ENCODE results near the gene CALML4.
"Not testable (repeated sequence)": the region's sequence is repeated elsewhere in the genome, so short reads cannot be mapped to it uniquely, and the experiment has no call there.

Gene CALML4

DNA sequence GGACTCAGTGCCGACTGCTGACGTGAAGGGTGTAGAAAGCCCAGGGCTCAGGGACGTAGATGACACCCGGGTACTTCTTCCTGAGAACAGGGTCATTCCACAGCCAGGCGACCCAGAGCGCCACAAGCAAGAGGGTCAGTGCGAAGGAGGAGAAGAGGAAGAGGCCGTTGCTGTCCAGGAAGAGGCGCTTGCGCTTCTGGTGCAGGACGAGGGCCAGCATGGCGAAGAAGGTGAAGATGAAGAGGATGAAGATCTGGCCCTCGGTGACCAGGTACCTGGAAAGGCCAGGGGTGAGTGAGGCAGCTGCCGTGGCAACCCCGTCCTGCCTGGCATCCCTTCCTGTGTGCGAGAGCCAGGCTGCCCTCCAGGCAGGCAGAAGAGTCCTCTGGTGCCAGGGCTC, 3.0 kb upstream of the CALML4 start:
- DNase-seq (ENCODE audit: low spot score) = no peak

DNA sequence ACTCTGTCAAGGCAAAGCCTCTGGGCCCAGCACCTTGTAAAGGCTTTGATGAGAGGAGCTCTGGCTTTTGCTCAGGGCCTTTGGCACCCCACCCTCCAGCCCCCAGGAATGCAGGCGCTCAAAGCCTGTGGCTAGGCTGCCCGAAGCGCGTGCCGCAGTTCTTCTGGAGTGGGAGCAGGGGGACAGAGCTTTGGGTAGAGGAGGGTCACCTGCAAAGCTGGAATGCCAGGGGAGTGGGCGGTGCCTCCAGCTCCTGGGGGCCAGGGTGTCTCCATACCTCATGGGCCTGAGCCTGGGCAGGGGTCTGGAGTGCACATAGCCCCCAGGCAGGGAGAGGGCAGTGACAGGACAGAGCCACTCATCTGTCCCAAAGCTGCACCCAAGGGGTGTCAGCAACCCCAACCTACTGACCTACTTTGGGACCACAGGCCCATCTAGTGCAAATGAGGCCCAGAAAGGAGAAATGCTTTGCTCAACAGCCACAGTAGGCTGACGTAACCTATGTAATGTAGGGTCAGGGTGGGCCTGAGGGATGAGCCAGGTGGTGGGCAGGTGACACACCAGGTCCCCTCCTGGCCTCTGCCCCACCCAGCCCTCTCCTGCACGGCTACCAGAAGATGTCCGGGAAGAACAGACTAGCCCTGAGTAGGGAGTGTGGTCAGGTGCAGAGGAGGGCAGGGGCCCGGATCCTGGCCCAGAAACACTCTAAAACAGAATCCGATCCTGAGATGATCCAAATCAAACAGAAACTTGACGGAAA, 2.2 kb upstream of the CALML4 start:
- no peak for DNase-seq (ENCODE audit: low spot score)

DNA sequence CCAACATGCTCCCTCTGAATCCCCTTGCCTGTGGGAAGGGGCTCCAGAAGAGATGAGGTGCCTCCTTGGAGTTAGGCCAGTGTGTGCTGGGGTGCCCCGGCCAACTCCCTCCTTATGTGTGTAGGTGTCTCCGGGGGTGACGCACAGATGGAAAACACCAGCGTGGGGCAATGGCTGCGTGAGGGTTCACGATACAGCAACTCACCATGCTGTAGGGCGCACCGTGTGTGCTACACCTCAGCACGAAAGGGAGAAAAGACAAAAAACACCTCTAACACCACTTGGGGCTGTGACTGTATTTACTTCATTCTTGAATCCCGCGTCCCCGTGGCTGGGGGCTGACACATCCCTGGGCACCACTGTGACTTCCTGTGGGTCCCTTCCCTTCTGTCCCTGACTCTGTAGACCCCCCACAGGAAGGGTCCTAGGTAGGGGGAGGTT, 1.6 kb upstream of the CALML4 start:
- no peak for DNase-seq (ENCODE audit: low spot score)

DNA sequence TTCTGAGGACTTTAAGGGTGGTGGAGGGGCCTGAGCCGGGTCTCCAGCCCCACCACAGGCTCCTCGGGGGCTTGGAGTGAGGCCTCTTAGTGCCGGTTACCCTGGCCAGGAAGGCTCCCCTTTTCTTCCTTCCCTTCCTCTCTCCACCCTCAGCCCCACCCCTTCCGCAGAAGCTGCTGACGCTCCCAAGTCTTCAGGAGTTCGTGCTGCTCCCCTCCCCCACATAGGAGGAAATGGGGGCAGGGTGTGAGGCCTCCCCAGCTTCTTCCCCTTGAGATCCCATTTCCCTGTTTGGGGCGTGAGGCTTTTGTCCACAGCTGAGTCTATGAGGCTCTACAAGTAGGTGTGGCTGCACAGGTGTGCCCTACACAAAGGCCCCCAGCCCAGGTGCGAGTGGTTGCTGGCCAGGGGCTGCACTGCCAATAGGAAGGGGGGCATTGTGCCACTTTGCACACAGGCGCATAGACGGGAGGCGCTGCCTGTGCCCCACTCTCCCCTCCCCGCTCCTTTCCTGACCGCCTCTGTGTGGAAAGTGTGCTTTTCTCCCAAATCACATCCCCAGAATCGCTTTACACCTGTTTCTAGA, 915 bp upstream of the CALML4 start:
- no peak for DNase-seq (ENCODE audit: low spot score)

DNA sequence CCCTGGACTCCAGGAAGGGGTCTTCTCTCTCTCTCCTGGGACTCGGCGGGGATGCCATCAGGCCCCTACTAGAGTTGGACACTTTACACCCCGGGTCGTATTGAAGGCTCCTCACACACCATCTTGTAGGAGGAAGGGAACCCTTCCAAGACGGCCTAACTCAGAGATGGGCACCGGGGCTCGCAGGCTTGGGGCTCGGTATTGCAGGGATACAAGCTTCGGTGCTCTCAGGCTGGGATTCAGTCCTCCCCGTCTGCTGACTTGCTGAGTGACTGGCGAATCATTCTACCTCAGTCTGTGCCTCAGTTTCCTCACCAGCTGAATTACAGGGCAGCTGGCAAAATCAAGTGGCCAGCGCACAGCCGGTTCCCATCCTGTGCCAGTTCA, 419 bp upstream of the CALML4 start:
- DNase-seq (ENCODE audit: low spot score) = no peak

DNA sequence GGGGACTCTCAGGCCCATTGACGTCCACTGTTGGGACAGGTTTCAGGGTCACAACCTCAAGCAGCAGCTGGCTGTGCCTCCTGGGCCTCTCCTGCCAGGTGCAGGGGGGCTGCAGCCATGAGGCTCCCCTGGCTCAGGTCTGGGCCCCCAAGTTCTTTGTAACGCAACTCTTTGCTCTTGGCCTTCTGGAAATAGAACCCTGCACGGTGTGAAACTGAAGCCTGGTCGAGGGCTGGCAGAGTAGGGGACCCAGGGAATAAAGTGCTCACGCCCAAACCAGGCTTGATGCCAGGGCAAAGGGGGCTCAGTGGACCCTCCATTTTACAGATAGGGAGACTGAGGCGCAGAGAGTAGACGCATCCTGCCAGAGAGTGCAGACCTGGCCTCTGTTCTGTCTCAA, 771 bp downstream of the CALML4 start:
- DNase-seq (ENCODE audit: low spot score) = no peak

DNA sequence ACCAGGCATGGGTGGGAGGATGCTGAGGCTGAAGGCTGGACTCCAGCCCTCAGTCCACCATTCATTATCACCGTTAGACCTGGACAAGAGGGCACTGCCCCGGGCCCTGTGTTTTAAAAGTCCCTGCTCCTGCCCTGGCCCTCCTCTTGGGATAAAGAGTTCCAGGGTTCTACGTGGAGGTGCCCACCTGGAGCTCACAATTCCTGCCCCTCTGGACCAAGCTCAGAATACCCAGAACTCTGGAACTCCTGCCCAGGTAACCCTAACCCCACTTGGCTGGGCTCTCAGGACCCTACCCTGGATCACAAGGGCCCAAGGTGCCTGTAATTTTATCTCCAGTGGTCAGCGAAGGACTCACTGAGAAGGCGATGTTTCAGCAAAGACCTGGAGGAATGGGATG, 1.2 kb downstream of the CALML4 start:
- no peak for DNase-seq (ENCODE audit: low spot score)

DNA sequence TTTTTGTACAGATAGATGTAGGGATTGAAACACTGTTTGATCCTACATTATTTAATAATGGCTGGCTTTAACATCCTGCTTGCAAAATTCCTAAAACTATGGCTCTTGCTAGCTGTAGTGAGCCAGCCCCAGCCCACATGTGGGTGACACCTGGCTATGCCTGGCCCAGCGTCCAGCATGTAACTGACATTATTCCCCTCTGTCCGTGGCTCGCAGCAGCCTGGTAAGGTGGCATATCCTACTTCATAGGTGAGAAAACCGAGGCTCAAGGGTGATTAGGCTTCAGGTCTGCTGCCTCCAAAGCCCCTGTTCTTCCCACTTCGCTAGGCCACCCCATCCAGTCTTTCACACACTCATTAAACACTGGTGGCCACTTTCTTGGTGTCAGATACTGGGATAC, 1.6 kb downstream of the CALML4 start:
- DNase-seq (ENCODE audit: low spot score) = no peak

DNA sequence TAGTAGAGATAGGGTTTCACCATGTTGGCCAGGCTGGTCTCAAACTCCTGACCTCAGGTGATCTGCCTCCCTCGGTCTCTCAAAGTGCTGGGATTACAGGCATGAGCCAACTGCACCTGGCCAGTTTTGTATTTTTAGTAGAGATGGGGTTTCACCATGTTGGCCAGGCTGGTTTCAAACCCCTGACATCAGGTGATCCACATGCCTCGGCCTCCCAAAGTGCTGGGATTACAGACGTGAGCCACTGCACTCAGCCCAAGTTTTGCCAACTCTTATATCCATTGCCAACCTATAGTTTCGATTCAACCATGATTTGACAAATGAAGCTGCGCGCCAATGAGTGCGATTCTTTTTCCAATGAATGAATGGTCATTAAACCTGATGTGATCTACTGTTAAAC, 2.1 kb downstream of the CALML4 start:
- DNase-seq (ENCODE audit: low spot score) = not testable (repeated sequence)

DNA sequence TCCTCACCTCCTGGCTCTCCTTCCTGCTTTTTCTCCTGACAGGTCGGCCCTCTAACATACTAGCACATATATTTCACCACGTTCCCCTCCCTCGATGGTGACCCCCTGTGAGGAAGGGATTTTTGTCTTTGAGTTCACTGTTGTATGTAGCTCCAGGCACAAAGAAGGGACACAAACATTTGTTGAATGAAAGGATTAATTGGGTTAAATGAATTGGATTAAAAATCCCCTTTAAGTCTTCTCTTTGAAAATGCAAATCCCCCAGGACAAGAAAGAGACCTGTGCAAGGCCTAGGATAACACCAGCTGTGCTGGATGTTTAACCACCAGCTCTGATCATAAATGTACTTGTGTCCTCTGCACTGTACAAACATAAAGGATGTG, 3.3 kb downstream of the CALML4 start:
- DNase-seq (ENCODE audit: low spot score) = no peak

DNA sequence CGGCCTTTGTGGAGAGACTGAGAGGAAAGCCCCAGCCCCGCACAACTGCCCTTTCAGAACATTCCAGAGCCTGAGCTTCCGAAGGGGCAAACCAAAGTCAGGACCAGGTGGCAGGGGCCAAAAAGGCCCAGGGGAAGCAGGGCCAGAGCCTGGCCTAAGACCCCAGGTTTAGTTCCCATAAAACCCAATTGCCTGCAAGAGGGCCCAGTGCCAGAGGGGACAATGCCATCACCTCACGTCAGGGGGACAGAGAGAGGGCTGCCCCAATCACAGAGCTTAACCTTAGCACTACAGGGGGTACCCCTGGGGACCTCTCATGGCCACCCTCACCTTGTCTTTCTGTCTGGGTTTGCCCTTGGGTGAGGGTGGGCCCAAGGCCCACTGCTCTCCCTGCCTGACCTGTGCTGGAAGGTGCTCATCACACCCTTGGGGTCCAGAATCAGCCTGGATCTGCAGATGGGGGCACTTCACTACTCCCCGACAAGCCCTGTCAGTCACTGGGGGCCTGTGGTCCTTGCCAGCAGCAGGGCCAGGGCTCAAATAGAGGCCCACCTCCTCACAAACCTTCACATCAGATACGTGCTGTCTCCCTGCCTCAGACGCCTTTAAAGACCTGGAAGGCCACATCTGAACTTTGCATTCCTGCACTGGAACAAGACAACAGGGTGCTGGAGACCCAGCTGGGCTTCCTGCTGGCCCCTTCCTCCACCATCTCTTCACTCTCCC, 3.8 kb downstream of the CALML4 start:
- no peak for DNase-seq (ENCODE audit: low spot score)

DNA sequence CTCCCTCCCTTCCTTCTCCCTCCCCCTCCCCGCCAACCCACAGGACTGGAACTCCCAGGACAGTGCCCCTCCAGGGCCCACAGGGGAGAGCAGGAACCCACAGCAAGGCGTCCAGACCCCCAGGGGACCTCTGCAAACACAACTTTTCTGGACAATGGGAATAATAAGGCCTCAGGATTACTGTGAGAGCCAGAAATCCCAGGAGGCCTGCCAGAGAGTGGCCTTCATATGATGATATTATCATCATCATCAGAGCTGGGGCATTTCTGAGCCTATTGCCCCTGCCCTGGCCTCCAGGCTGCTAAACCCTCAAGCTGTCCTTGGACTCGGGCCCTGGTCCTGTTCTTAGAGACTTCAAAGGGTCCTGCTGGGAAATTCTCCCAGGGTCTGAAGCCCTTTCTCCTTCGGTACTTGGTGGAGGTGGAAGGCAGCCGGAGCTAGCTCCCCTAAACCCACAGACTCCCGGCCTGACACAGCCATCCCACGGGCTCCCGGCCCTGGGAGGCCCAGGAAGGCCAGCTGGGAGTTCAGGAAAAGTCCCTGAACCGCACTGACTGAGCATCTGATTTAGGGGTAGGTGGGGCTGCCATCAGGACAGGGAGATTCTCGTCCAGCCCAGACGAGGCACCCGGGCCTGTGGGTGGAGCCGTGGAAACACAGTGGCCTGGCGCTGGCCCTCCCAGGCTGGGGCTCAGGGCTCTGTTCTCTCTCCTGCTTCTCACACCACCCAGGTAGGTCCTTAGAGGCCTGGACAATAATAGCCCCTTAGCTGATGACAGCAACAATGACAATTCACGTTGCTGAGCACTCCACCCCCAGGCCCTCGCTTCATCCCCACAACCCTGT, 4.9 kb downstream of the CALML4 start:
- DNase-seq (ENCODE audit: low spot score) = no peak

DNA sequence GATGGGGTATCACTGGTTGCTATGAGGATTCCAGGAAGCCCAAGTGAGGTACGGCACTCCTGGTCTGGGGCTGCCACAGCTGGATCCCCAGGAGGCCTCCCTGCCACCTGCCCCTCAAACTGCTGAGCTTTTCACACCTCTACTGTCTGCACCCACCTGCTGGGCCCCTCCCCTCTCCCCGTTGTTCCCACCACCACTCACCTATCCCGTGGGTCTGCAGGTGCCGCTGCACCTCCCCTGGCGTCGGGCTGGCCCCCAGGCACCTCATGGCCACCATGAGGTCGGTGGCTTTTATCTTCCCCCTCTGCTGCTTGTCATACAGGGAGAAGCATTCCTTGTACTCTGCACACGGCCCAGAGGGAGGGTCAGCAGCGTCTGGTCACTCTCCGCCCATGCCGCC, 5.8 kb downstream of the CALML4 start:
- no peak for DNase-seq (ENCODE audit: low spot score)

DNA sequence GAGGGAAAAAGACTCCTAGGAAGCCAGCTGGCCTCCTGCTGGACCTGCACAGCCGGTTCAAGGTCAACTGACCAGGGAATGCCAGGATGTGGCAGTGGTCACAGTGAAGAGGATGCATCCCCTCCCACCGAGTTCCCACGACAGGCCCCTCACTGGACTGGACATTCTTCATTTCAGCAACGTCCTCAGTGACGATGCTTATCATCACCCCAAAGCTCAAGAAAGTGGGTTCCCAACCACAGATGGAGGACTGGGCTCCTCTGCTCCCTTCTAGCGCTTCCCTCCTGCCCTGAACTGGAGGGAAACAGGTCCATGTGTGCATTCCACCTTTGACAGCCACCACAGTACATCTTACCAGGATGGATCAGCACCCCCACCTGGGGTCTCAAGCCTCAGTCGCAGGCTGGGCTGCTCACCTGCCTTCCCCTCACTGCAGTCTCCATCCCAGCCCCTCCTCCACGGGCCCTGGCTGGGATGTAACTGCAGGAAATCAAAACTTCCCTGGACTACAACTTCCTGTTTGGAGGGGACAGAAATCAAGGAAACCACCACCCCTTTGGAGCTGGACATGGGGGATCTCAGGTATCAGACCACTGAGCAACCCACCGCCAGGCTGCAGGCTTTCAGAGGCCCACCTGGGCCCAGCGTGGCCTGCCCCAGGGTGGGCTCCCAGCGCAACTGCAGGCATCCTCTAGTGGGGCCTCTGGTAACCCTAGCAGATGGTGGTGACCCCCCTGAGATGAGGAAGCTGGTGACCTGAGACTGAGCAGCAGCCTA, 7.3 kb downstream of the CALML4 start:
- no peak for DNase-seq (ENCODE audit: low spot score)

DNA sequence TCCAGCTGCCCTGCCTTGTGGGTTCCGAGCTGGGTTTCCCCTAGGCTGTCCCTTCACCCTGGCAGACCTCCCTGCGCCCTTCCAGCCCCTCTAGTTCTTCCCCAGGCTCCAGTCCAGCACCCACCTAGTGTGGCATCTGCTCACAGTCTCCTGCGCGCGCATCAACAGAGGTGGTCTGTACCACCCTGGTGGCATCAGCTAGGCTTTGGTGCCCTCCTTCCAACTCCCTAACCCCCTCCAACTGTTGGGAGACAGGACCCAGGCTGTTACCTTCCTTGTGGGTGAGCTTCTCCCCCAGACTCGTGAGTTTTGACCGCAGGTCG, 8.0 kb downstream of the CALML4 start:
- DNase-seq (ENCODE audit: low spot score) = no peak

DNA sequence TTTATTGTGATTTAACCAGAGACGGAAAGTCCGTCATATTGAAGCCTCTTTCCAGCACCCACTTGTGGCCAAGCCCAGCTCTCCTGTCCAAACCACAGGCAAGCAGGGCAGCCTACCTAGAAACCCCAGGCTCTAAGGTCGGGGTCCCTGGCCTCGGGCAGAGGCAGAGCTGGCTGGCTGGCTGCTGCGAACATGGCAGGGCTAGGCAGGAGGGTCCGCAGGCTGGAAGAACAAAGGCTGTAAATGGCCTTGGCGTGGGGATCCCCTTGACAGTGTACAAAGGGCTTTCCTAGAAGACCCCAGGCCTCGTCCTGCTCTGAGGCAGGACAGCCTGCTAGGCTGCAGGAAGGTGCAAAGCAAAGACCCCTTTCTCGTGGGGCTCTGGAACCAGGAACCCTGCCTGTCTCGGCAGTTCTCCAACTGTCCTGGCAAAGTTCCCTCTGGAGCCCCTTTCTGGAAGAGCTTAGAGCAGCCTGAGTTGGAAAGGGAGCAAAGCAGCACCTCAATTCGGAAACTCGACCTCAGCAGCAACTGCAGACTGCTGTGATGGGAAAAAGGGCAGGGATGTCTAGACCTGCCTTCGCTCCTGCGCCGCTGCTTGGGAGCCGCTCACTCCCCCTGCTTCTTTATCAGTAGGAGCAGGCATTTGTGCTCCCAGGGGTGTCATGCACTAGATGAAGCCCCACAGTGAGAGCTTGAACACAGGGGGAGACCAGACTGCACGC, 8.5 kb downstream of the CALML4 start:
- no peak for DNase-seq (ENCODE audit: low spot score)

DNA sequence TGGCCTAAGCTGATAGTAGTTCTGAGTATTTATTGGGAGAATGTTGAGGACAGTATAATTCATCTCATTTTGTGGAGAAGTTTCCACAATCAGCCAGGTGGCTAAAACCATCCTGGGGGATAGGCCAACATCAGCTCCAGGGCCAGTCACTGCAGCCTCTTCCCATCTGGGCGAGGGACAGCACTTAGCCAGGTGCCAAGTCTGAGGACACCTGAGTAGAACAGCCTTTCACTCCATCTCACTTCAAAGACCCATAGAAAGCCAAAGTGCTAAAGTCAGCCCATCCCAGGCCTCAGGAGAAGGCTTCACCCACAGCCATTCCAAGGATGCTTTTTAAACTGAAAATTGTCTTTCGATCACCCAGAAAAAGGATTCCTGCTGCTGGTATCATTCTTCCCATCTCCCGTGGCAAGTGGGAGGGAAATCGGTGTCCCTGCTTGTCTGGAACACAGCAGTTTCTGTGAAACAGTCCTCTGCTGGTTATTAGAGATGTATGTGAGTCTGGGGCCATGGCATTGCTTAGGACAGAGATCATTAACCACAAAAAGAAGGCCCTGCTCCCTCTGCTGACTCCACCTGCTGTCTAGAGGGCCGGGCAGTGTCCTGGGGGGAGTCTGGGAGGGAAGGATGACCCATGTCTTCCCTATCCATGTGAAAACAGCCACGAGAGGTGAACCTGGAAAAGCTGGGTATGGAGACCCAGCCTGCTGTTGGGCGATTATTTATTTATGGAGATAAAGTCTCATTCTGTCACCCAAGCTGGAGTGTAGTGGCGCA, 9.6 kb downstream of the CALML4 start:
- DNase-seq (ENCODE audit: low spot score) = no peak

DNA sequence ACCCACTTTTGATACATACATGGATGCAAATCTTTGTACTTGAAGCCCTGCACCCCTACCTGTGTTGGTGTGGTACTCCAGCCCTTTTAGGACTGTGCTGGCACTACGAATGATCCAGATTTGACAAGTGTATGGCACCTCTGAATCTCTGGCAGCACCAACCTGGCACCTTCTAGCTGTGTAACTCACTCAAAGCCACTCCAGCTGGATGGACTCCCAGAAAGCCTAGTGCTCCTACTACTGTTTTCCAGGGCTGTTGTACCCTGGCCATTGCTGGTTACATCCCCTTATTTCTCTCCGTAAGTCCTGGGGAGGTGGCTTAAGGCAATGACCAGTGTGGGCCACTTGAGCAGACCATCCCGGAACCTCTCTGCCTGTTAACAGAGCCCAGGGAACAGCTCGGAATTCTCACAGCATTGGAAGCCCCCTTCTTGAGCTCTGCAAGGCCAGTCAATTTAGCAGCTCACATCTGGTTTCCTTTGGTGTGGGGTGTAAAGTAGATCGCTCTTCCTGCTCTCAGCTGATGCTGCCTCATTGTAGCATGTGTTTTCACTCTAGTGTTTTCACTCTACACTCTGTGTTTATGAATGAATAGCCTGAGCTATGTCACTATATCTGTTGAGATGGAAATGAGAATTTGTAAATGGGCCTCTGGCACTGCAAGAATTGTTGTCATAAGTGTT, 12.2 kb downstream of the CALML4 start:
- no peak for DNase-seq (ENCODE audit: low spot score)

DNA sequence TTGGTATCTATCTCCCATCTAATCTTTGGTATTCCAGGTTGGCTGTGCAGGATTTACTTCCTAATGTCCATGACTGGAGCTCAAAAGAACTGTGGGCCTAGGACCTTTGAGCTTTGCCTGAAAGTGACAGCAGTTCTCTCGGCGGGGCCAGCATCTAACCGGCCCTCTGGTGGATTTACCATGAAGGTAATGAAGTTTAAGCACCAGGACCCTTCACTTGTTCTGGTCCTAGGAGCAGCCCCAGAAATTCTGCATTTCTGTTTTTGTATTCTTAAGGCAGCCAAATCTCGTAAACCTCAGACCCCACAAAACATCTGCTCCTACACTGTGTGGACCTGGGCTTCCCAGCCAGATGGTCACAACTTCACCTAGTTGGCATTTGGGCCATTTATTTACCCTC, 13.0 kb downstream of the CALML4 start:
- DNase-seq (ENCODE audit: low spot score) = no peak

DNA sequence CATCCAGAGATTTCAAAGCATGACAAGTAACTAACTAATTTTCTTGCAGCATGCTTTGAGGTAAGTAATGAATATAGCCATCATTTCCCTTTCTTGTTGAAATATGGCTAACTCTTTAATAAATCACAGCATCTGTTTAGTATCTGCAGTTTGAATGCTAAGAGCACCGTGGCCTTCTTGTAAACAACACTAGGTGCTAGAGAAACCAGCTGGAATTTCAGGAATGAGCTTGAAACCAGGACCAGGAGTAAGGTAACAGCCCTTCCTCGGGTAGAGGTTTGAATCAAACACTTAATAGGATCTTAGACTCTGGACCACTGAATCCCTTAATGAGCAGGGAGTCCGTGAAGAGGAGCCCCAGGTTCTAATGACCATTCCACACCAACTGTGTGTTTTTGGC, 13.6 kb downstream of the CALML4 start:
- DNase-seq (ENCODE audit: low spot score) = no peak

Data from HuH-7.5 (cell line).